Esophagus mucosa (tissue), 1 donor: Measurements from ENCODE around the gene AAK1. TPM values are rescaled to one million over a fixed set of nuclear protein-coding genes. Genes with fewer than 3 reads are reported as not detected.
"Not testable (repeated sequence)": the region's sequence is repeated elsewhere in the genome, so short reads cannot be mapped to it uniquely, and the experiment has no call there.

ENCODE experiments used
- ATAC-seq: fragments of 200-7000 bp; cut with Tn5 transposase; one replicate; pipeline ENCODE4 v1.9.1; 2020
- total RNA-seq: library from RNA; stranded (reverse); gene quantifications from one replicate; pipeline ENCODE4 v1.2.4, GENCODE V29; 2023
- donor health status: DM: yes; HTN: yes; CAD: no.

AAK1 gene
- total RNA-seq, 1 donor from 2014 or later: 26.6 TPM

DNA sequence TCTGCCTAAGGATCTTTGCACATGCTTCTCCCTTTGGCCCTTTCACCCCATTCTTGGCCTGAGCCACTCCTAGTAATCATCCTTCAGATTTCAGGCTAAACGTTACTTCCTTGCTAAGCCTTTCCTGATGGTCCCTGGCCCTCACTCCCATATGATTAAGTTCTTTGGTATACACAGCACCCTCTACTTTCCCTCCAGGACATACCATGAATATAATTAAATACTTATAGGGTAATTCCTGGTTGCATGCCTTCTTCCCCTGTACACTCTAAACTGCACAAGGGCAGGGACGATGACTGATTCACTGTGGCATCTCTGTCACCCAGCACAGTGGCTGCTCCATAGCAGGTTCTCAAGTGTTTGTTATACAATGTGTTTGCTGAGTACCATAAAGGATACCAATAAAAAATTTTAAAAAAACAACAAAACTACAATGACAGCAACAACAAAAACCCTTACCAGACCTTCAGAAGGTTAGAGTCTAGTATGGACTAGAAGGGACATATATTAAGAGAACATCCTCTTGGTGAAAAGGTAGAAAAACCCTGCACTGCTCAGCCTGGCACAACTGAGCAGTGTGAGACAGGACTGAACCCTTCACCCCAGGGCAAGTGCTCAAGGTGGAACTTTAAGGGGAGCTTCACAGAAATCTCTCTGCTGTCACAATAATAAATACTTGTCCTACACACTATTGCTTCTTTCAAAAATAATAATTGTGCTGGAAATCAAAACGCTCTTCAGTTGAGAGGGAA lies 76.2 kb downstream of the AAK1 start:
- peak; percentile 64 for ATAC-seq

DNA sequence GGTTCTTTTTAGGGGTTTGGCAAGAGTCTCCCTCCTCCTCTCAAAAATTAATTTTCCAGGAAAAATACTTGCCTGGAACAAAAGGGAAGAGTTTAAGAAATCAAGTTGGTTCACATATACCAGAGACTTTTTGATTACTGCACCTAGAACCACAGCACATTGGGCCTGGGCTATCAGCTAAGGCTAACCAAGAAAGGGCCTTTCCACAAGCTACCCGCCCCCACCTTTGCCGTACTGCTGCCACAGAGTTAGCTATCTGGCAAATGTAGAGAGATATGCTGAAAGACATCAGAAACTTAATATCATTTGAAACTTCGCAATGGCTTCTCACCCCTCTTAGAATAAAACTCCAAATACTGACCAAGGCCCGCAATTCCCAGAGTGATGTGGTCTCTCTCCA lies 76.9 kb downstream of the AAK1 start:
- ATAC-seq: no peak

DNA sequence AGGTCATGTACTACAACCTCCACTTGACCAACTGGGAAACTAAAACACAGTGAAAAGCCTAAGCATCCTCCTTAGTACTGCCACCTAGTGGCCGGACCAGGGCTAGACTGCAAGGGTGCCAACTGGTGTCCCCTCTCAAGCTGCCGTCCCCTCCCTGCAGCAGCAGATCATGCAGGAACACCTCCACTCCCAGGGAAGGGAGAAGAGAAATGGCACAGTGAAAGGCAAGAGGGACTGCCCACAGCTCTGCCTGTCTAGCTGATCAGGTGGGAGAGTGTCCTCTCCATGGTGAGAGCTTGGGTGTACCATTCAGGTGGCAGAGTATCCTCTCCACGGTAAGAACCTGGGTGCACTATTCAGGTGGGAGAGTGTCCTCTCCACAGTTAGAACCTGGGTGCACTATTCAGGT lies 78.1 kb downstream of the AAK1 start:
- peak; percentile 56 for ATAC-seq

DNA sequence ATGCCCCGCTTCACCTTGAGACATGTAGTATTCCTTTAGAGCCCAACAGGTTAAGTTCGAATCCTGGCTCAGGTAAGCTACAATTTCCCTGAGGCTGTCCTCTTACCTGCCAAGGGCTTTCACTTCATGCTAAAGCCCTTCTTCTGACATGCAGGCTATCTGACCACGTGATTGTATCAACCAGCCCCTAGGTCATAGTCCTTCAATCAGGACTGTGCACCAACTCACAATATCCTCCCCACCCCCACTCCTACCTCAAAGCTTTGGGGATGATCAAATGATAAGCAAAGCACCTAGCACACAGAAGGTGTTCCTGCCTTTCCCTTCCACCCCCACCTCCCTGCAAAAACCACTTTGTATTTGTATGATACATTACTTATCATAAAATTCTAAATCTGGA lies 78.9 kb downstream of the AAK1 start:
- no peak for ATAC-seq

DNA sequence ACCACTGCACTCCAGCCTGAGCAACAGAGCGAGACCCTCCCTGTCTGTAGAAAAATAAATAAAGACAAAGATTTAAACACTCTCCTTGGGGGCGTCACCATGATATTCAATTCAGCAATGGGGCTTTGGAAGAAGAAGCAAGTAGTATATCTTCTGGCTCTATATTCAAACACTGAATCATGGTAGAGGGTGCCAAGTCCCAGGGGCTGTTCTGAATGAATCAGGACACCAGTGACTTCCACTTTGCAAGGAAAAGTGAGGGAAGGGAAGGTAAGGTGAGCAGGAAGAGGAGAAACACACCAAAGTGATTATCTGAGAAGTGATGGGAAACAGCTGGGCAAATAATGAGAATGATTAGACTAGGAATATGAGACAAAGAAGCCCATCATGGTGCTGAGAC lies 80.5 kb downstream of the AAK1 start:
- no peak for ATAC-seq

DNA sequence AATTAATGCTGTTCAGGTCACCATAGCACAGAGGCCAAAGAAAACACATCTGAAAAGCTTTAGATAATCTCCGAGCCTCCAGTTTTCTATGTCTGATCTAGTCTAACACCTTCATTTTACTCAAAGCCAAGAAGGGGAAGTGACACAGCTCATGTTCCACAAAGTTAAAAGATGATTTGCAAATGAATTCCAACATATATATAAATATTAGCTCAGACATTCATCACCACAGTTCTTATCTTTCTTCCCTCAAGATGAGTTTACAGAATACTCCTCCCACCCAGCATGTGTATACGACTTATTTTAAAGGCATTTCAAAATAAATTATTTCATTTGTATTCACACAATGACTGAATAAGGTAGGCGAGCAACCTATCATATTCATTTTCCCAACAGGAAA lies 82.4 kb downstream of the AAK1 start:
- no peak for ATAC-seq

DNA sequence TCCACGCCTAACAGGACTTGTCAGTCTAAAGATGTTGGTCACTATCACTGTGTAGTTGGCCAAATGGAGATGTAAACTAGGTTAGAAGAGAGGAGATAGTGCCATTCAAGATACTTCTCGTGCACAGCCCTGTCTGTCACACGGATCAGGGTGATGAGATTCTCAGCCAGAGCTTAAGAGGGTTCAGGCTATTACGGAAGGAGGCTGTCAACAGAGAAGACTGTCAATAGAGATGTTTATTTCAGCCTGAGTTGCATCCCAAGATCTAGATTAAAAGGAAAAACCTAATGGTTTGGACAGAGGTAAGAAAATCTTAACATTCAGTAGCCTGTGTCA lies 83.4 kb downstream of the AAK1 start:
- ATAC-seq: no peak

DNA sequence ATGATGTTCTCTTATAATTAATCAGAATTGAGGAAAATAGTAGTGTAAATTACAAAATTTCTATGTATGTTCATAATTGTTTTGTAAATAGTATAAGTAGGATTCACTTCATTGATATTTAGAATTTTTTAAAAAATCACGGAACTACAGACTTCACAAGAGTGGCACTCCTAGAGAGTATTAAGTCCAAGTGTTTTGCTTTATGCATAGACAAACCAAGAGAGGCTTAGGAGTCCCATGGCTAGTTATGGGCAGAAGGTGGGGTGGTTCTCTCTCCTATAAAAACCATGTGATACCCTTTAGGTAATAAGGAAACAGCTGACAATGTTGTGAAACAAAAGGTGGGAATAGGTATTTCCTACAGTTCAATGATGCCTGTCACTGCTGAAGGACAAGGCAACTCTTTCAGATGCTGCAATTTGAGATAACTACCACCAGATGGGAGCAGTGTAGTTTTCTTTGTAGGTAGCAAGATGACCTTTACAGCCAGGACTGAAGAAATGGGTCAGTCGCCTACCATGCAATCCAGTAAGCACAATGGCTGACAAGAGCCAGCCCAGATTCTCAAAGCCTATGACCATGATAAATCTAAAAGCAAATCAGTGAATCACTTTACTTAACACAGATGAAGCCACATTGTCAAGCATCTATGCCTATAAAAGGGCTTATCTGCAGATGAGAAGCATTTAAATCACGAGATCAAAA lies 83.9 kb downstream of the AAK1 start:
- ATAC-seq: peak; percentile 71

DNA sequence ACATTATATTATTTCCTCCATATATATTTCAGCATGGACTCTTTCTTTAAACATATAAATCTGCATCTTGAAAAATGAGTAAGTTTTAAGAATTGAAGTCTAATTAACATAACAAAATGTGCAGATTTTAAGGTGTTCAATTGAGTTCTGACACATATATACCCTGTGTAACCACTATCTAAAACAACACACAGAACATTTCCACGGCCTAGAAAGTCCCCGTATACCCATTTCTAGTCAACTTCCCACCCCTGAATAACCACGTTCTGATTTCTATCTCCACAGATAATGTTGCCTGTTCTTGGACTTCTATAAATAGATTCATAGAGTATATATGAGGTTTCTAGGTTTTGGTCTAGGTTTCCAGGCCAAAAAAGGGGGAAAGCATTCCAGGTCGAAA lies 87.5 kb downstream of the AAK1 start:
- ATAC-seq: no peak

DNA sequence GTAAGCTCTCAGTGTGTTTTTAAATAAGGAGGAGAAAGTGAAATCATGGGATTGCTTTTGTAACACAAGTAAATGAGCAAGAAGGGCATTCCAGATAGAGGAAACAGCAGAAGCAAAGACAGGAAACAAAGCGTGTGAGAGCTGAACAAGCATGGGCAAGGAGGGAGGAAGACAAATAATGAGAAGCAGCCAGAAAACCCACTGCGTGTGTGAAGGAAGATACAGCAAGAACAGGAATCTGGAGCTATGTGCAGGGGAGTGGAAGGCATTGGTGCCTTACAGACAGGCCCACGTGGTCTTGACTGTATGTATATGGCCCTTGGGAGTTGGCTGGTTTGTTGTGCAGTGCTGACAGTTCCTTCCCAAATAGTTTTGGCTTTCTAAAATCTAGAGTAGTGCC lies 88.6 kb downstream of the AAK1 start:
- ATAC-seq: peak; percentile 74

DNA sequence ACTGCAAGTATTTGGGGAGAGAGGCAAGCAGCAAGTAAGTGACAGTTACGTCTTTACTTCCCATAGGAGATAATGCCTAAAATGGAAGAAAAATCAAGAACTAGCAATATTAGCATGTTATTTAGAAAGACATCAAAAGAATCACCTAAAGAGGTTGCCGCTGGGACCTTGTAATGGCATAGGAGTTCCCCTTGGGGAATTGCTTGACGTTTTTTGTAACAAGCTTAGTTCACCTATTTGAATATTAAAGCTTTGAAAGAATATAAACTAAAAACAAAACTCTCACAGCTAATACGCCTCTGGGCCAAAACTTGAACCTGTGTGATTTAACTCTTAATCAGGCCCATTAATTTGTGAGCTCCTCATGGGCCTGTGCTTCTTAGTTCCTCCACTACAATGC lies 89.0 kb downstream of the AAK1 start:
- ATAC-seq: no peak

DNA sequence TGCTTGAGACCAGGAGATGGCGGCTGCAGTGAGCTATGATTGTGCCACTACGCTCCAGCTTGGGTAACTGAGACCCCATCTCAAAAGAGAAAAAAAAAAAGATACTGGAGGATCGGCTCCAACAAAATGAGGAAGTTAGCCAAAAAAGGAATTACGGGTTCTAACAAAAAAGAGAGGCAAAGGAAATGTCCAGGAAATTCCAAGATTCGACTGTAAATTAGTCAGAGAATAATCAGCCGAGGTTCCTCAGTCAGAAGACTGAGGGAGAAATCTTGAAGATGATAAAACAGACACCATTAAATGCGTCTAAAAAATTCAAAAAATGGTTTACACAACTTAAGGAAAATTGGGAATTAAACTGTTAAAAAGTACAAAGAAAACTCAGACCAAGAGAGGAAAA lies 89.5 kb downstream of the AAK1 start:
- no peak for ATAC-seq

DNA sequence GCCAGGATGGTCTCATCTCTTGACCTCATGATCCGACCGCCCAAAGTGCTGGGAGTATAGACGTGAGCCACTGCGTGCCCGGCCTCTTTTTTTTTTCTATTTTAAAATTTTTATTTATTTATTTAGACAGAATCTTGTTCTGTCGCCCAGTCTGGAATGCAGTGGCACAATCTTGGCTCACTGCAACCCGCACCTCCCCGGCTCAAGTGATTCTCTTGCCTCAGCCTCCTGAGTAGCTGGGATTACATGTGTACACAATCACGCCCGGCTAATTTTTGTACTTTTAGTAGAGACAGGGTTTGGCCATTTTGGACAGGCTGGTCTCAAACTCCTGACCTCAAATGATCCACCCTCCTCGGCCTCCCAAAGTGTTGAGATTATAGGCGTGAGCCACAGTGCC lies 93.0 kb downstream of the AAK1 start:
- not testable (repeated sequence) for ATAC-seq

DNA sequence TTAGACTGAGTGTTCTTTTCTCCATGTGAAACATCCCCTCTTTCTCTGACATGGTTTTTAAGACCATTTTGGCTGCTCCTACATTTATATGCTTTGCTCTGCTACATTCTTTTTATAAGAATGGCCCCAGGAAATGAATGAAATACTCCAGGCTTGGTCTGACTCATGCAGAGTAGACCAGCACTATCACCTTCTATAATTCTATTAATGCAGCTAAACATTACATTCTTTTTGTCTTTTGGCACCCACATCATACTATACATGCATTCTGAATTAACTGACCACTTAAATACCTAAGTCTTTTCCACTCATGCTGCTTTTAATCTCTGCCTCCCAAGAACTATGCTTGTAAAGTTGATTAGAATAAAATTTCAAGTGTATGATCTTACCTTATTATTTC lies 94.1 kb downstream of the AAK1 start:
- no peak for ATAC-seq

DNA sequence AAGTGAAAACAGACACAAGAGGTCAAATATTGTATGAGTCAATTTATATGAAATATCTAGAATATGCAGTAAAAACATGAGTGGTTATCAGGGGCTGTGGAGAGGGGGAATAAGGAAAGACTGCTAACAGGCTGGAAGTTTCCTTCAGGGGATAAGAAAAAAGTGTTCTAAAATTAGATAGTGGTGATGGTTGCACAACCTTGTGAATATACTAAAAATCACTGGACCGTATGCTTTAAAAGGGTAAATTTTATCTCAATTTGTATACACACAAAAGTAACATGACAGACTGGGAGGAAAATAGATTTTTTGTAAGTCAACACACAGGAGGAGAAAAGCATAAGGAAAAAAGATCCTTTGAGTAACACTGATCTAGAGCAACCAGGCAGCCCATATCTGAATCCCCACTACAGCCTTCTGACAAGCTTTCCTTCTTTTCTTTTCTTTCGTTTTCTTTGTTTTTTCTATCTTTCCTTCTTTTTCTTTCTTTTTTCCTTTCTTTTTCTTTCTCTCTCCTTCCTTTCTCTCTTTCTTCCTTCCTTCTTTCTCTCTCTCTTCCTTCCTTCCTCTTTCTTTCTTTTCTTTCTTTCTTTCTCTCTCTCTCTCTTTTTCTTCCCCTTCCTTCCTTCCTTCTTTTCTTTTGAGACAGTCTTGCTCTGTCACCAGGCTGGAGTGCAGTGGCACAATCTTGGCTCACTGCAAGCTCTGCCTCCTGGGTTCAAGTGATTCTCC lies 95.4 kb downstream of the AAK1 start:
- ATAC-seq: no peak

DNA sequence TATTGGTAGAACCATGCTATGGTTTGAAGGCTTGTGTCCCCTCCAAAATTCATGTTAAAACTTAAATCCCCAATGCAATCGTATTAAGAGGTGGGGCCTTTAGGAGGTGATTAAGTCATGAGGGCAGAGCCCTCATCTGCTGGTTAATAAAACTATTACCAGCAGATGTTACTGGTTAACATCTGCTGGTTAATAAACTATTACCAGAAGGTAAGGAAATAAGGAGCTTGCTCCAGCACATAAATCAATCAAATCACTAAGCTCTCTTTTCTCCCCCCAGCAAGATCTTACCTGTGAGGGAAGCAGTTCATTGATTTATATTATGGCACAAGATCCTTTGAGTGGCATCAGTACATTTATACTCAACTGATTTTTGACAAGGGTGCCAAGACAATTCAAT lies 96.9 kb downstream of the AAK1 start:
- ATAC-seq: no peak

DNA sequence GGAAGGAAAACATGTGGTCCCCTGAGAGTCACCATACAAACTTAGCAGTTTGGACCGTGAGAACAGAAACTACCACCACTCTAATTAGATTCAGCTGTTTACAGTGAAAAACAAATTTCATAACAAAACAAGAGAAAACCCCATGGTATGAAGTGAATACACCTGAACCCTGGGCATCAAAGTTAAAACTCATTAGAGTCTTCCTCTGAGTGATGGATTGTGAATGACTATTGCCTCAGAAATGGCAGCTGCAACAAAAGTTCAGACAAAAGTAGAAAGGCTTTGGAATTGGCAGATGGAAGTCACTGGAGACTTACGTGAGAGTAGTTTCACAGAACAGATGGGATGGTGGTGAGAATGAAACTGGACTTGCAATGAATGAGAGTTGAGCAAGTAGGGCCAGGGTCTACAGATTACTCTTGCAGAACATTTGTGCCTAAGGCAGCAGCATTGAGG lies 98.0 kb downstream of the AAK1 start:
- no peak for ATAC-seq

DNA sequence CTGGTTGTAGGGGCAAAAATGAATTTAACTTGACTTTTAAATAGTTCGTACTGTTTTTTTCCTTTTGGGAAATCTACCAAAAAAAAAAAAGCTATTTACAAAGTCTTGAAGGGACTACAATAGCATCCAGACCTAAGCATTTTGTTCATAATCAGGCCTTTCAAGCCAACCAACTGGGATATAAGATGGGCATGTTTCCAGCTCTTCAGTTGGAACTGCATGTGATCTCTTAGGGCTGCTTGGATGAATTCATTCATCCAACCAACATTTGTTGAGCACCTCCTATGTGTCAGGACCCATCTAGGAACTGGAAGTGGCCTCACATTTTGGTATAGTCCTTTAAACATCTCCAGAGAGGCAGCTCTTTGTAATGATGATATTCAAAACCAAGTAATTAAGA lies 98.6 kb downstream of the AAK1 start:
- no peak for ATAC-seq

DNA sequence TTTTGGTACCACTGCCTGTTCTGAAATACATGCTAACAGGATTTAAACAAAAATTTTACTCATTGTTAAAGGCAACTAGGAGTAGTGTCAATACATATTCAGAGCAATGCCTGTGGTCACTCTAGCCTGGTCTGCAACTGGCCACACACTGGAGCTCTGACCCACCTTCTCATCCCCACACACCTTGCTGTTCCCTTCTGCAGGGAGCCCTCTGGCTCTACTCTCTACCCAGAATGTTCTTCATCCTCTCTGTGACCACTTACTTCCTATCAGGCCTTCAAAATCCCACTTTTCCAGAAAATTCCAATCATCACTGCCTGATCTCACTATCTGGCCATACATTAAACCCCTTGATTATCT lies 104.0 kb downstream of the AAK1 start:
- ATAC-seq: no peak

DNA sequence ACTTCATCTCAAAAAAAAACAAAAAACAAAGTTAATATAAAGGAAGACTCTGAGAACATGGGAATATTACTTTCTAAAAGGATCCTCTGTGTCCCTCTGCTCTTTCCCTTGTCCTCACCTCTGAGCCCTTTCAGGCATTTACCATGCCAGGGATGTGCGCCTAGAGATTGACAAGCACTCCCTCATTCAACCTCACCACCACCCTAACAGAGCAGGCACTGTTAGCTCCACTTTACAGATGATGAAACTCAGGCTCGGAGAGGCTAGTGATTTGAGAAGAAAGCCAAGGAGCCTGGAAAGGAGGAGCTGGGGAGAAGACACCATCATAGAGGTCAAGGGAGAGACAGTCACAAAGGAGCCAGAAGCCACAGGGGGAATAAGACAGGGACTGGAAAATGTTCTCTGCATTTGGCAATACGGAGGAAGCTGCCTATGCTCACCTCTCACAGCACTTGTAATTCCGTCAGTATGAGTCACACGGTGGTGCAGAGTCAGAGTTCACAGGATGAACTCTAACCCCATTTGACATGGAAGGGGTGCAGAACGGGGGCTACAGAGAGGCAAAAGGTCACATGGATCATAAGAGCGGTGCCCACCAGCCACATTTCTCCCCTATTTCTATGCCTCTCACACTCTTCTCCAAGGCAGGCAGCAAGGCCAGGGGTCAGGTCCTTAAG lies 104.5 kb downstream of the AAK1 start:
- peak; percentile 31 for ATAC-seq

DNA sequence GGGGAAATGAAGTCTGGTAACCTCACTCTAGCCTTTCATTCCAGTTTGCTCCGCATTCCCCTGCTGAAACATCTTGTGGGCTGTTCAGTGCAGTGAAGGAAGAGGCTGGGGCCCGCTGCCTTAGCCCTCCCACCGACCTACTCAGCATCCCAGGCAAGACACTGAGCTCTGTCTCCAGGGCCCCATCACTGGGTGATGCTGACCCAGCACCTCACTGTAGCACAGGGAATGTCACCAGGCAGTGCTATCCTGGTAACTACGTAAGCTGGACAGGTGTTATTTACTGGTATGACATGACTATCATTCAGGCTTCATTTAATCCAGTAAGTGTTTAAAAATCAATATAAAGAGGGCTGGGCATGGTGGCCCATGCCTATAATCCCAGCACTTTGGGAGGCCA lies 105.3 kb downstream of the AAK1 start:
- no peak for ATAC-seq

DNA sequence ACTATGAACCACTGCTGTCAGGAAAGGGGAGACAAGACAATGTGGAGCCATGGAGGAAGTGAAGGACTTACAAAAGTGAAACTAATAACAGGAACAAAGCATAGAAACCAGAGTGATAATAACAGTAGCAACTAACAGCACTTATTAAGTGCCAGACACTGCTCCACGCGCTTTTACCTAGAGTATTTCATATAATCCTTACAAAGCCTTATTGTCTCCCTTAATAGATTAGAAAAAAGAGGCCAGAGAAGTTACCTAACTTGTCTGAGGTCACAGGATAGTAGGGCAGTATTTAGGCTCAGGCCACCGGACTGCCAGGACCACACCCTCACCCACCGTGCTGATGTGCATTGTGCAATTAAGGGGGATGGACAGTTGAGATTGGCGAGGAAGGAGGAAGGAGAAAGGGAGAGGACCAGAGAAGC lies 107.7 kb downstream of the AAK1 start:
- ATAC-seq: no peak

DNA sequence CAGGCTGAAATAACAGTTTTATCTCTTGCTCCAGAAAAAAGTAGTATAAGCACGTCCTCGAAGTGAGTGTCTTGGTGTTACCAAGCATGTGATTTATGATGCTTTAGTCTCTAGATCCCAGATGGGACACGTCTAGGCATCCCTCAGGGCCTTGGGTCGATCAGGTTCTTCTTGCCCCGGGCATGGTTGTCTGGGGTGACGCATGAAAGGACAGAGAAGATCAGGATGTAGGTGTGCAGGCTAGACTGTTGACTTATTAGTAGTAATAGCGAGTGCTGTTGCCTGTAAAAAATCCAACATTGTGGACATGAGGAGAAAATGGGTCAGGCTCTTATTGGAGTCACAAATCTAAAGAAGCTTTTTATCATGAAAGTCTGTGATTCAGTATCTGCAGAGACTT lies 112.4 kb downstream of the AAK1 start:
- peak; percentile 36 for ATAC-seq
